ENCODE data around the gene MYO15A.

MYO15A gene

GRCh38 chr17:18101828-18102227, 6.7 kb upstream of the MYO15A start:
- no peak for DNase-seq (ENCODE audit: low read depth in 2 of 3, low spot score in 1 of 3)

DNA sequence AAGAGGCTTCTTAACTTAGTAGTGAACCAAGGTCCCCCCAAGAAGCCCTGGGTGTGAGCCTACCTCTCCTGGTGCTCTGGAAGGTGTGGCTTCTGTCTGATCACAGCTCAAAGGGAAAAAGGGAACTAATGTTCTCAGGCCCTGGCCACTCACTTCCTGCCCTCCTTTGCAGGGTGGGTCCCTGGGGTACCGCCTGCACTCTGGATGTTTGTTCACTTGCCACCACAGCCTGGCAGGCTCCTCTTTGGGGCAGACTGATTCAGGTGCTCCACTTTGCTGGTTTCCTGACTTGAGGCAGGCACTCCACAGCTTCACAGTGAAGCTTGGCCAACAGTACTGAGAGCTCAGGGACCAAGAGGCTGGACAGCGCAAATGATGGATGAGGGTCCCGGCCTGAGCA, 5.9 kb upstream of the MYO15A start:
- no peak for DNase-seq (ENCODE audit: low read depth in 2 of 3, low spot score in 1 of 3)

GRCh38 chr17:18105027-18105426, 3.5 kb upstream of the MYO15A start:
- DNase-seq (ENCODE audit: low read depth in 2 of 3, low spot score in 1 of 3): no peak

DNA sequence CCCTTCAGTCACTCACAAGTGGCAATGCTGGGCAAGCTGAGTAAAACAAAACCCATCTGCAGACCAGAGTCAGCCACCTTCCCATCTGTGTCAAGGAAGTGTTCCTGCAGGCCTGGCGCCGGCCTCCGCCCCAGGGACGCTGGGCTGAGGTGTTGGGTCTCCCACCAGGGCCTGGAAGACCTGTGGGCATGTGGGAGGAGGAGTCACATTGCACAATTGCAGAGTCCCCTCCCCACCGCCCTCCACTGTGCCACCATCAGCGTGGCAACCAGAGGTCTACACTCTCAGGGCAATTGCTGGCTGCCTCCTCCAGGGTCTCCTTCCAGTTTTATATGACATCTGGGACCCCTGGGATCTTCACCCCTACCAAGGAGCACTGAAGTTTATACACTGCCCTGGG, 3.0 kb upstream of the MYO15A start:
- no peak for DNase-seq (ENCODE audit: low read depth in 2 of 3, low spot score in 1 of 3)

DNA sequence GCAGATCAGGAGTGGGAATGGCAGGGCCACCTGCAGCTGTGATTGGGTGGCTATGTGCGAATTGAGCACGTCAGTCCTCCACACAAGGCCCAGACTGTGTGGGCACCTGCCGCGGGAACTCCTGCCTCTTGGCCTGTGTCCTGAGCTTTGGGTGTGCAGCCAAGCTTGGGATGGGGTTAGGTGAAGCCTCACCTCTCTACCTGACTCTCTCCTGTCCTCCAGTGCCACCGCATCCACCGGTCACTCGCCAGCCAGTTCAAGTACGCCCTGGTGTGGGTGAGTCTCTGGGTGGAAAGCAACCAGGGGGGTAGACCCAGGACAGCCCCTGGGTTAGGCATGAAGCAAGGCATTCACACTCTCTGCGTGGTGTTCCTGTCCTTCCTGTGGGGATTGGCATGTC, 2.3 kb upstream of the MYO15A start:
- DNase-seq (ENCODE audit: low read depth in 2 of 3, low spot score in 1 of 3): no peak

- no peak for DNase-seq (ENCODE audit: low read depth in 2 of 3, low spot score in 1 of 3)
These were observed 1.3 kb upstream of the MYO15A start for GRCh38 chr17:18107061-18107790.

DNA sequence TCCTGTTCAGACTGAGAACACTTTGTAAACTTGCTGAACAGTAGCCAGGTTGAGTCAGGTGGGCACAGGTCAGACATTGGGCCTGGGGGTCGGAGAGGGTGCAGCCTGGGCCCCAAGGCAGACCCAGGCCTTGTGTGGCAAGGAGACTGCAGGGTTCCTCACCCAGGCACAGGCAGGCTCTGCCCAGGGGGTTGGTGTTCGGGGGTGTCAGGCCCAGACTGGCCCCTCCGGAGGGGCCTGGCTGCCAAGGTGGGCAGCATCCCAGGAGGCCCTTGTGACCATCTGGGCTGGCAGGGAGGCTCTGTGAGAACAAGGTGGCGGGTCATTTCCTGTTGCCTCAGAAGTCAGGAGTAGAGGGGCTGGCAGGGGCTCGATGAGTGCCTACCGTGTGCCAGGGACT, 585 bp upstream of the MYO15A start:
- DNase-seq (ENCODE audit: low read depth in 2 of 3, low spot score in 1 of 3): no peak

DNA sequence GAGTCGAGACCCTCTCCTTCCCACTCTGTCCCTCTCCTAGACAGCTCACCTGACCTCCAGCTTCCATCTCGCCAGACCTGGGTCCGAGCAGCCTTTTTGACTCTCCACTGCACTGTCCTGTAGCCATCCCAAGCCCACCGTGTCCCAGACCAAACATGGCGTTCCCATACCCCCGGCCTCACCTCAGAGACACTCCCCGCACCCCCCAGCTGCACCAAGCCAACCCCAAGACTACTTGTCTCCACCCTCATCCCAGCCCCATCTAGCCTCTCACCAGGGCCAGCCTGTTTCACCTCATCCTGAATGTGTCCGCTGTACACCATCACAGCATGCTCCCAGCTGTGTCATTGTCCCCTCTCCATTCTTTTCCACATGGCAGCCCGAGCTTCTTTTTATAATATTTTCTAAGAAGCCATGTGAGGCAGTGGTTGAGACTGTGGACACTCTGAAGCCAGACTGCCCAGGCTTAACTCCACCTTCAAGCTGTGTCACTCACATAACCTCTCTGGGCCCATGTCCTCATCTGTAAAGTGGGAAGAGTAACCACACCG, 1.5 kb downstream of the MYO15A start:
- no peak for DNase-seq (ENCODE audit: low read depth in 2 of 3, low spot score in 1 of 3)

DNA sequence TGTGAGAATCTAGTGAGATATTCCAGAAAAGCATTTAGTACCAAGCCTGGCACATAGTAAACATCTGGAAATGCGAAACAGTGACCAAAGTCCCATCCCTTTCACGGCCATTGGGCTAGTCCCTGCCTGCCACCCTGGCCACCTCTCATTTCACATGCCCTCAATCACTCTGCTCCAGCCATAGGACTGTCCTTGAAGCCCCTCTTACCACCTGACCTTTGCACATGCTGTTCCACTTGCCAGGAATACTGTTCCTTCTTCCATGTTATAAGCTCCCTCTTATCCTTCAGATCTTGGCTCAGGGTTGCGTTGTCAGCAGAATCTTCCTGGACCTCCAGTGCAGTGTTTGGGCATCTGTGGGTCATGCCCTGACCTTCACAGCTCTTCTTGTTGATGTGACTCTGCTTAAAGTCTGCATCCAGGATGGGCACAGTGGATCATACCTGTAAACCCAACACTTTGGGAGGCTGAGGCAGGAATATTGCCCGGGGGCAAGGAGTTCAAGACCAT, 2.1 kb downstream of the MYO15A start:
- no peak for DNase-seq (ENCODE audit: low read depth in 2 of 3, low spot score in 1 of 3)

DNA sequence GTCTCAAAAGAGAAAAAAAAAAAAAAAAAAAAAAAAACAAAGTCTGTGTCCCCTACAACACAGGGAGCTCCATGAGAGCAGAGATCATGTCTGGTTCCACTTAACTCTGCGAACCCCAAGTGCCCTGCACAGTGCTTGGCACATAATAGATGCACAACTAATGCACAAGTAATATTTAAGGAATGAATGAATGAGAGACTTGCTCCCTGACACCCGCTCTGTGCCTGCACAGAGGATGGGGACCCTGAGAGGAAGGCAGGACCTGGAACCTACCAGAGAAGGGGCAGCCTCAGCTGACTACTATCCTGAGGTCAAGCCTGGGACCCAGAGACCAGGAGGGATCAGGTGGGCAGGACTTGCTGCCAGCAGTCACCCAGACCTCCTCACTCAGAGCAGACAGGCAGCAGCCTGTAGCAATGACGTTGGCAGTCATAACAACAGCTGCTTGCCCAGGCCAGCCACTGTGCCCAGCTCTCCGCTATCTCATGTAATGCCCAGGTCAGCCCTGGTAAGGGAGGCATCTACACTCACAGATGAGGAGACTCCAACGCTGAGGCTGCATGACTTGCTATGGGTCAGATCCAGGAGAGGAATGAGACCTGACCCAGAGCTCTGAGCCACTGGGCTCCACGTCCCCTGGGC, 2.9 kb downstream of the MYO15A start:
- DNase-seq (ENCODE audit: low read depth in 2 of 3, low spot score in 1 of 3): no peak

DNA sequence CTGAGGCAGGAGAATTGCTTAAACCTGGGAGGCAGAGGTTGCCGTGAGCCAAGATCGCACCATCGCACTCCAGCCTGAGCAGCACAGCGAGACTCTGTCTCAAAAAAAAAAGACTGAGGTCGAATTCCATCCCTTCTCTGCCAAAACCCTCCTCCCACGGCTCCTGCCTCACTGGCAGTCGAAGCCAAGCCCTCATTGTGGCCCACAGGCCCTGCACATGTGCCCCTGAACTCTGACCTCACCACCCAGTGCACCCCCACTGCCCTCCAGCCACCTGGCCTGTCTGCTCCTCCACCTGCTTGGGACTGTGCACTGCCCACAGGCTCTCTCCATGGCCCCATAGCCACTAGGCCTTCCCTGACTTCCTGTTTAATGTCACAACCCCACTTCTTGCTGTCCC, 7.0 kb downstream of the MYO15A start:
- no peak for DNase-seq (ENCODE audit: low read depth in 2 of 3, low spot score in 1 of 3)

DNA sequence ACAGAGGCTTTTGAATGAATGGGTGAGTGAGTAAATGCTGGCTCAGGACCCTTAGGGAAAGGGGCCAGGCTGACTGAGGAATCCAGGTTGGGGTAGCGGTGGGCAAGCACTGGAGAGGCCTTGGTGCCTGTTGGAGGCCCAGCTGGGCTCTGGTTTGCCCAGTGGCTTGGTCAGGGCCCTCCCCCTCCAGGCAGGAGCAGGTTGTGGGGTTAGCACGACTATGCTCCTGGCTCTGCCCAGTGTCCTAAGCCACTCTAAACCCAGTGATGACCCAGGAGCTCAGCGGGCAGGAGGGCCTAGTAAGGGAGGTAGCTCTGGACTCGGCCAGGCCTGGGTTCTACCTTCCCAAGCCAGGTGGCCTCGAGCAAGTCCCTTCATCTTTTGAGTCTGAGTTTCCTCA, 7.5 kb downstream of the MYO15A start:
- DNase-seq (ENCODE audit: low read depth in 2 of 3, low spot score in 1 of 3): no peak

DNA sequence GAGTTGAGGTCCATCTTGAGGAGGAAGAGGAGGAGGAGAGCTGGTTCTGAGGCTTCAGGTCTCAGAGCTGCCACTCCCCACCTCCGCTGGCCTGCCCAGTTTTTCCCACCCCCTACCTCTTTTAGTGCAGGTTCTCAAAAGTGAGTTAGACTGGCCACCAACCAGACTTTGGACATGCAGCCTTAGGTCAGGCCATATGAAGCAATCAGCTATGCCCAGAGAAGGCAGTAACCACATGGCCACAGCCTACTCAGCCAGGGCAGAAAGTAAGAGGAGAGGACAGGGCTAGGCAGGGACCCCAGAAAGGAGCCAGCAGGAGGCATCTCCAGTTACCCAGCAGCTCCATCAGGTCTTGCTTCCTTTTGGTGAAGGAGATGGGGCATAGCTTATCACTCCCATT, 9.0 kb downstream of the MYO15A start:
- DNase-seq (ENCODE audit: low read depth in 2 of 3, low spot score in 1 of 3): no peak

- no peak for DNase-seq (ENCODE audit: low read depth in 2 of 3, low spot score in 1 of 3)
These were observed 9.7 kb downstream of the MYO15A start for GRCh38 chr17:18117982-18118975.

GRCh38 chr17:18119166-18119745, 10.7 kb downstream of the MYO15A start:
- DNase-seq (ENCODE audit: low read depth in 2 of 3, low spot score in 1 of 3): no peak

DNA sequence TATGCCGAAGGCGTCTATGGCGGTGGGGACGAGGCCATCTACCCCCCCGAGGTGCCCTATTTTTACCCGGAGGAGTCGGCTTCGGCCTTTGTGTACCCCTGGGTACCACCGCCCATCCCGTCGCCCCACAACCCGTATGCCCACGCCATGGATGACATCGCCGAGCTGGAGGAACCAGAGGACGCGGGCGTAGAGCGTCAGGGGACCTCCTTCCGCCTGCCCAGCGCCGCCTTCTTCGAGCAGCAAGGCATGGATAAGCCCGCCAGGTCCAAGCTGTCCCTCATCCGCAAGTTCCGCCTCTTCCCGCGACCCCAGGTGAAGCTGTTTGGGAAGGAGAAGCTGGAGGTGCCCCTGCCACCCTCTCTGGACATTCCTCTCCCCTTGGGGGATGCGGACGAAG, 11.4 kb downstream of the MYO15A start:
- no peak for DNase-seq (ENCODE audit: low read depth in 2 of 3, low spot score in 1 of 3)

DNA sequence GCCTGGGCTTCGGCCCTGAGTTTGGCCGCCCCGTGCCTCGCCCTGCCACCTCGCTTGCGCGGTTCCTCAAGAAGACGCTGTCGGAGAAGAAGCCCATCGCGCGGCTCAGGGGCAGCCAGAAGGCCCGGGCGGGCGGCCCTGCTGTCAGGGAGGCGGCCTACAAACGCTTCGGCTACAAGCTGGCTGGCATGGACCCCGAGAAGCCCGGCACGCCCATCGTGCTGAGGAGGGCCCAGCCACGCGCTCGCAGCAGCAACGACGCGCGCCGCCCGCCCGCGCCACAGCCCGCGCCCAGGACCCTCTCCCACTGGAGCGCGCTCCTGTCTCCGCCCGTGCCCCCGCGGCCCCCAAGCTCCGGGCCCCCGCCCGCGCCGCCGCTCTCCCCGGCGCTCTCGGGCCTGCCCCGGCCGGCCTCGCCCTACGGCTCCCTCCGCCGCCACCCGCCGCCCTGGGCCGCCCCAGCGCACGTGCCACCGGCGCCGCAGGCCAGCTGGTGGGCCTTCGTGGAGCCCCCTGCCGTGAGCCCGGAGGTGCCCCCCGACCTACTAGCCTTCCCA, 12.0 kb downstream of the MYO15A start:
- DNase-seq (ENCODE audit: low read depth in 2 of 3, low spot score in 1 of 3): no peak

GRCh38 chr17:18121144-18121910, 12.8 kb downstream of the MYO15A start:
- no peak for DNase-seq (ENCODE audit: low read depth in 2 of 3, low spot score in 1 of 3)

DNA sequence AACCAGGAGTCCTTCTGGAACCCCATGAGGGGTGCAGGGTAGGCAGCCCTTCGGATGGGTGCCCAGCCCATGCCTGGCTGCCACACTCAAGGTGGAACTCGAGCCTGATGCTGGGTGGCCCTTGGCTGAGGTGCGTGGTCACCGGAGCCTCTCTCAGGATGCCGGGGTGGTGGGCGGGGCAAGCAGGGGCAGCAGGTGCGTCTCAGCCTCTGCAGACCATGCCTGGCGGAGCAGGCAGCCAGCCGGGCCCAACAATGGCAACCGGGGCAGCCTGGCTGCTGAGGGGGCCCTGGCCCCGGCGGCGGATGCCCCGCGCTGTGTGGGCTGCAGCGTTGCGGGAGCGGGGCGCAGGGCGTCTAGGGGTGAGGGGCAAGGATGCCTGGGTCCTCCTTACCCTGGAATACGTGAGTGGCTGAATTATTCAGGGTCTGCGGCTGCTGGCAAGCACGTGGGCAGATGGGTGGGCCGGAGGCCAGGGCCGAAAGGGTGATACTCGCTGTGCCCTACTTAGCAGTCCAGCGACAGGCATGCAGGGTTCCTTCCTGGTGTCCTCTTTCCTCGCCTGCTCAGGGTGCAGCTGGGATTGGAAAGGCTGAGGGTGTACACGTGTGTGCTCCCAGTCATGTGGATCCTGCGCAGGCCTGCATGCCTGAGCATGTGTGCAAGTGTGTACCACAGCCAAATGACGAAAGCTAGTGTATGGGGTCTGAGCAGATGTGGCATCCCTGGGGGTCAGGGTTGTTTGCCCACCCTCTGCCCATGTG, 14.6 kb downstream of the MYO15A start:
- no peak for DNase-seq (ENCODE audit: low read depth in 2 of 3, low spot score in 1 of 3)

All from stimulated activated CD4-positive, alpha-beta T cell treated with anti-CD3 and anti-CD28 coated beads, Interleukin-12 subunit alpha, Interleukin-12 subunit beta, amount 100 ng/mL, for 48 hours (primary cell).